ENCODE data around the gene CREB5.

The CREB5 gene

DNA sequence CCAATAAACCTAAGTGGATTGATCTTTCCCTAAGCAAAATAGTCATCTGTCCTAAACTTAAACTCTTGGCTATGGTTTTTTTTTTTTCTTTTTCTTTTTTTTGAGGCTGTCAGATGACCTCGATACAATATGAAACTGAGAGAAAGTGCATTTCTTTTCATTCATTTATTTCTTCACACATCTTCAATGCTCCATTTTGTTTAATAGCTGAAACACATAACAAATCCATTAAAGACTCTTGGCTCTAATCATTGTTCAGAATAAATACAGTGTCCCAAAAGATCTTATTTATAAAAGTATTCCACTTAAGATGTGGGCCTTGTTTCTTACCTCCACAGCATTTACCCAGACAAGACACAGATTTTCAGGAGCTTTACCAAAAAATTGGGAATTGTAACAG is 350.3 kb downstream of the CREB5 start:
- TF ChIP-seq BACH2 (CRISPR knock-in tag; IDR thresholded peaks at IDR 0.05; ENCODE audit: borderline replicate concordance) = no peak
- no peak for TF ChIP-seq ARNTL (CRISPR knock-in tag; IDR thresholded peaks at IDR 0.05; ENCODE audit: borderline replicate concordance, low read depth)
- TF ChIP-seq, protein P1, sequence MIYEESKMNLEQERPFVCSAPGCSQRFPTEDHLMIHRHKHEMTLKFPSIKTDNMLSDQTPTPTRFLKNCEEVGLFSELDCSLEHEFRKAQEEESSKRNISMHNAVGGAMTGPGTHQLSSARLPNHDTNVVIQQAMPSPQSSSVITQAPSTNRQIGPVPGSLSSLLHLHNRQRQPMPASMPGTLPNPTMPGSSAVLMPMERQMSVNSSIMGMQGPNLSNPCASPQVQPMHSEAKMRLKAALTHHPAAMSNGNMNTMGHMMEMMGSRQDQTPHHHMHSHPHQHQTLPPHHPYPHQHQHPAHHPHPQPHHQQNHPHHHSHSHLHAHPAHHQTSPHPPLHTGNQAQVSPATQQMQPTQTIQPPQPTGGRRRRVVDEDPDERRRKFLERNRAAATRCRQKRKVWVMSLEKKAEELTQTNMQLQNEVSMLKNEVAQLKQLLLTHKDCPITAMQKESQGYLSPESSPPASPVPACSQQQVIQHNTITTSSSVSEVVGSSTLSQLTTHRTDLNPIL (CRISPR knock-in tag; IDR thresholded peaks at IDR 0.05; ENCODE audit: low read depth) = no peak
- TF ChIP-seq, protein P2, sequence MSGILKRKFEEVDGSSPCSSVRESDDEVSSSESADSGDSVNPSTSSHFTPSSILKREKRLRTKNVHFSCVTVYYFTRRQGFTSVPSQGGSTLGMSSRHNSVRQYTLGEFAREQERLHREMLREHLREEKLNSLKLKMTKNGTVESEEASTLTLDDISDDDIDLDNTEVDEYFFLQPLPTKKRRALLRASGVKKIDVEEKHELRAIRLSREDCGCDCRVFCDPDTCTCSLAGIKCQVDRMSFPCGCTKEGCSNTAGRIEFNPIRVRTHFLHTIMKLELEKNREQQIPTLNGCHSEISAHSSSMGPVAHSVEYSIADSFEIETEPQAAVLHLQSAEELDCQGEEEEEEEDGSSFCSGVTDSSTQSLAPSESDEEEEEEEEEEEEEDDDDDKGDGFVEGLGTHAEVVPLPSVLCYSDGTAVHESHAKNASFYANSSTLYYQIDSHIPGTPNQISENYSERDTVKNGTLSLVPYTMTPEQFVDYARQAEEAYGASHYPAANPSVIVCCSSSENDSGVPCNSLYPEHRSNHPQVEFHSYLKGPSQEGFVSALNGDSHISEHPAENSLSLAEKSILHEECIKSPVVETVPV (CRISPR knock-in tag; IDR thresholded peaks at IDR 0.05) = no peak
- TF ChIP-seq OSR1 (CRISPR knock-in tag; IDR thresholded peaks at IDR 0.05) = no peak
- TF ChIP-seq, protein P3, sequence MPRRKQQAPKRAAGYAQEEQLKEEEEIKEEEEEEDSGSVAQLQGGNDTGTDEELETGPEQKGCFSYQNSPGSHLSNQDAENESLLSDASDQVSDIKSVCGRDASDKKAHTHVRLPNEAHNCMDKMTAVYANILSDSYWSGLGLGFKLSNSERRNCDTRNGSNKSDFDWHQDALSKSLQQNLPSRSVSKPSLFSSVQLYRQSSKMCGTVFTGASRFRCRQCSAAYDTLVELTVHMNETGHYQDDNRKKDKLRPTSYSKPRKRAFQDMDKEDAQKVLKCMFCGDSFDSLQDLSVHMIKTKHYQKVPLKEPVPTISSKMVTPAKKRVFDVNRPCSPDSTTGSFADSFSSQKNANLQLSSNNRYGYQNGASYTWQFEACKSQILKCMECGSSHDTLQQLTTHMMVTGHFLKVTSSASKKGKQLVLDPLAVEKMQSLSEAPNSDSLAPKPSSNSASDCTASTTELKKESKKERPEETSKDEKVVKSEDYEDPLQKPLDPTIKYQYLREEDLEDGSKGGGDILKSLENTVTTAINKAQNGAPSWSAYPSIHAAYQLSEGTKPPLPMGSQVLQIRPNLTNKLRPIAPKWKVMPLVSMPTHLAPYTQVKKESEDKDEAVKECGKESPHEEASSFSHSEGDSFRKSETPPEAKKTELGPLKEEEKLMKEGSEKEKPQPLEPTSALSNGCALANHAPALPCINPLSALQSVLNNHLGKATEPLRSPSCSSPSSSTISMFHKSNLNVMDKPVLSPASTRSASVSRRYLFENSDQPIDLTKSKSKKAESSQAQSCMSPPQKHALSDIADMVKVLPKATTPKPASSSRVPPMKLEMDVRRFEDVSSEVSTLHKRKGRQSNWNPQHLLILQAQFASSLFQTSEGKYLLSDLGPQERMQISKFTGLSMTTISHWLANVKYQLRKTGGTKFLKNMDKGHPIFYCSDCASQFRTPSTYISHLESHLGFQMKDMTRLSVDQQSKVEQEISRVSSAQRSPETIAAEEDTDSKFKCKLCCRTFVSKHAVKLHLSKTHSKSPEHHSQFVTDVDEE (CRISPR knock-in tag; IDR thresholded peaks at IDR 0.05) = no peak
- no peak for TF ChIP-seq RARB (CRISPR knock-in tag; IDR thresholded peaks at IDR 0.05)
- no peak for TF ChIP-seq ZNF565 (CRISPR knock-in tag; conservative IDR thresholded peaks at IDR 0.05; ENCODE audit: low read depth)
- TF ChIP-seq ZNF8 (CRISPR knock-in tag; IDR thresholded peaks at IDR 0.05) = no peak
- TF ChIP-seq CSDC2 (CRISPR knock-in tag; IDR thresholded peaks at IDR 0.05) = no peak
- TF ChIP-seq, protein P4, sequence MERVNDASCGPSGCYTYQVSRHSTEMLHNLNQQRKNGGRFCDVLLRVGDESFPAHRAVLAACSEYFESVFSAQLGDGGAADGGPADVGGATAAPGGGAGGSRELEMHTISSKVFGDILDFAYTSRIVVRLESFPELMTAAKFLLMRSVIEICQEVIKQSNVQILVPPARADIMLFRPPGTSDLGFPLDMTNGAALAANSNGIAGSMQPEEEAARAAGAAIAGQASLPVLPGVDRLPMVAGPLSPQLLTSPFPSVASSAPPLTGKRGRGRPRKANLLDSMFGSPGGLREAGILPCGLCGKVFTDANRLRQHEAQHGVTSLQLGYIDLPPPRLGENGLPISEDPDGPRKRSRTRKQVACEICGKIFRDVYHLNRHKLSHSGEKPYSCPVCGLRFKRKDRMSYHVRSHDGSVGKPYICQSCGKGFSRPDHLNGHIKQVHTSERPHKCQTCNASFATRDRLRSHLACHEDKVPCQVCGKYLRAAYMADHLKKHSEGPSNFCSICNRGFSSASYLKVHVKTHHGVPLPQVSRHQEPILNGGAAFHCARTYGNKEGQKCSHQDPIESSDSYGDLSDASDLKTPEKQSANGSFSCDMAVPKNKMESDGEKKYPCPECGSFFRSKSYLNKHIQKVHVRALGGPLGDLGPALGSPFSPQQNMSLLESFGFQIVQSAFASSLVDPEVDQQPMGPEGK (CRISPR knock-in tag; IDR thresholded peaks at IDR 0.05; ENCODE audit: borderline replicate concordance) = no peak
- TF ChIP-seq ESRRG (CRISPR knock-in tag; IDR thresholded peaks at IDR 0.05) = no peak
- TF ChIP-seq GLIS3 (CRISPR knock-in tag; IDR thresholded peaks at IDR 0.05) = no peak
- no peak for TF ChIP-seq ZNF70 (CRISPR knock-in tag; IDR thresholded peaks at IDR 0.05)
- no peak for TF ChIP-seq ZC3H10 (CRISPR knock-in tag; IDR thresholded peaks at IDR 0.05)
- no peak for TF ChIP-seq ZFP3 (CRISPR knock-in tag; IDR thresholded peaks at IDR 0.05)
- TF ChIP-seq ZFP30 (CRISPR knock-in tag; IDR thresholded peaks at IDR 0.05) = no peak
- no peak for TF ChIP-seq TCF4 (CRISPR knock-in tag; IDR thresholded peaks at IDR 0.05; ENCODE audit: borderline replicate concordance)

DNA sequence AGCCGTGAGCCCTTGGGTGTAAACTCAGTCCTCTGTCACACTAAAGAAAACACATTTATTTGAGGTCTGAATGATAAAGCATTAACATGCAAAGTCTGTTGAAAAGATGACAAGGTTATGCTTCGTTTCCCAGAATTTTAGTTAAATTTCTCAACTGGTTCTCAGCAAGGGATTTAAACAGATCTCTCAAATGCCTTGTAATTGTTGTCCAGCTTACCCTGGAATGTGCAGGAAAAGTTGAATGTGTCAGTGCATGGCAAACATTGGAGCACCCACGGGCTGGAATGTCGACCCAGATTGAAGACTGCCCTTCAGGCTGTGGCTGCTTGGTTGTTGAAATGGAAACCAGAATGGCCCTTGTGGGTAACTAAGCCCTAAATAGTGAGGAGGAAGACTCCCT is 354.0 kb downstream of the CREB5 start:
- no peak for TF ChIP-seq RARB (CRISPR knock-in tag; IDR thresholded peaks at IDR 0.05)
- TF ChIP-seq, protein P4 (CRISPR knock-in tag; IDR thresholded peaks at IDR 0.05; ENCODE audit: borderline replicate concordance) = no peak
- TF ChIP-seq, protein P3 (CRISPR knock-in tag; IDR thresholded peaks at IDR 0.05) = no peak
- TF ChIP-seq ZC3H10 (CRISPR knock-in tag; IDR thresholded peaks at IDR 0.05) = no peak
- no peak for TF ChIP-seq ESRRG (CRISPR knock-in tag; IDR thresholded peaks at IDR 0.05)
- no peak for ATAC-seq

More for the DNA sequence above, 350.3 kb downstream of the CREB5 start:
- no peak for ATAC-seq

Measured in SK-N-SH treated with all-trans-retinoic acid at 6 μM for 48 hours (cell line).